Stimulated activated naive CD8-positive, alpha-beta T cell treated with anti-CD3 and anti-CD28 coated beads, Interleukin-15, amount 100 ng/mL, for 72 hours (primary cell): Measurements from ENCODE around the gene TUBA3E.
"Not testable (repeated sequence)": the region's sequence is repeated elsewhere in the genome, so short reads cannot be mapped to it uniquely, and the experiment has no call there.

ENCODE experiments used
- ATAC-seq: fragments of 150-1000 bp; cut with Tn5 transposase; 2 replicates; pipeline ENCODE4 v1.10.0; 2021; ENCODE audit warnings: mild to moderate bottlenecking, moderate library complexity
- DNase-seq, 2 donors: peaks; one replicate each; pipeline ENCODE4 v3.0.0; 2021 to 2022
- H3K27ac Mint-ChIP-seq, 2 donors: one replicate each; pipeline ENCODE4 v1.8.0; 2022; ENCODE audit warnings: mild to moderate bottlenecking in 2 of 2, mixed read lengths in 2 of 2, moderate library complexity in 2 of 2
- H3K27me3 Mint-ChIP-seq: one replicate; pipeline ENCODE4 v1.8.0; 2022; ENCODE audit warnings: mixed read lengths
- H3K4me1 Mint-ChIP-seq: one replicate; pipeline ENCODE4 v1.8.0; 2022; ENCODE audit warnings: mild to moderate bottlenecking, mixed read lengths
- H3K4me3 Mint-ChIP-seq, 2 donors: one replicate each; pipeline ENCODE4 v1.8.0; 2022; ENCODE audit warnings: mild to moderate bottlenecking in 2 of 2, mixed read lengths in 2 of 2, moderate library complexity in 1 of 2
- H3K9me3 Mint-ChIP-seq, 2 donors: one replicate each; pipeline ENCODE4 v1.8.0; 2022; ENCODE audit warnings: mixed read lengths in 2 of 2

The TUBA3E gene

DNA sequence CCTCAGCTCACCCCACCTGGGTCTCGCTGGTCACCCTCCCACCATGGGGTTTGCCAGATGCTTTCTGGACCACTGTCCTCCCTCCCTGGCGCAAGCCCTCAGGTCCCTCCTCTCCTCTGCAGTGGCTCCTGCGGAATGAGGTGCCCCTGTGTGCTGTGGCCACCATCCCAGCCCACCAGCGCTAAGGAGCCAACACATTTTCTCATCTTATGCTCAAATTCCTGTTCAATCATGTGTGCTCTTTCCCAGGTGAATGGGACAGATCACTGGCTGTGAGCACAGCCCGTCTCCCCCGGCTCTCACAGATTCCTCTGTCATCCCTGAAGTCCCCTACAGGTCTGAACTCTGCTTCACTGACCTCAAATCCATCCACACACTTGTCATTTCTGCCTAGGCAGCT, 38.1 kb downstream of the TUBA3E start:
- ATAC-seq (no peak), DNase-seq (no peak)
- no peak overlapping the region for H3K4me3 Mint-ChIP-seq
- peaks cover 18% of the 10 kb centered on the region for H3K4me1 Mint-ChIP-seq
- H3K9me3 Mint-ChIP-seq: no peaks in the 10 kb centered on the region
- no peak overlapping the region for H3K27ac Mint-ChIP-seq
- H3K27me3 Mint-ChIP-seq: no peaks in the 10 kb centered on the region

DNA sequence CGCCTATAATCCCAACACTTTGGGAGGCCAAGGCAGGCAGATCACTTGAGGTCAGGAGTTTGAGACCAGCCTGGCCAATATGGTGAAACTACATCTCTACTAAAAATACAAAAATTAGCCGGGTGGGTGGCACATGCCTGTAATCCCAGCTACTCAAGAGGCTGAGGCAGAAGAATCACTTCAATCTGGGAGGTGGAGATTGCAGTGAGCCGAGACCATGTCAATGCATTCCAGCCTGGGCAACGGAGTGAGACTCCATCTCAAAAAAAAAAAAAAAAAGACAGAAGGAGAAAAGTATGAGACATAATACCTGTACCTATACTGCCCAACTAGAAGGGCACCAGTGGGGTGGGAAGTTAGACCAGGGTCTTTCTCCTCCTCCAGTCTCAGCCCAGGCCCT, 38.9 kb downstream of the TUBA3E start:
- not testable (repeated sequence) for DNase-seq, ATAC-seq, H3K9me3 Mint-ChIP-seq, H3K27ac Mint-ChIP-seq, H3K4me3 Mint-ChIP-seq, H3K27me3 Mint-ChIP-seq
- H3K4me1 Mint-ChIP-seq: peaks cover 18% of the 10 kb centered on the region

DNA sequence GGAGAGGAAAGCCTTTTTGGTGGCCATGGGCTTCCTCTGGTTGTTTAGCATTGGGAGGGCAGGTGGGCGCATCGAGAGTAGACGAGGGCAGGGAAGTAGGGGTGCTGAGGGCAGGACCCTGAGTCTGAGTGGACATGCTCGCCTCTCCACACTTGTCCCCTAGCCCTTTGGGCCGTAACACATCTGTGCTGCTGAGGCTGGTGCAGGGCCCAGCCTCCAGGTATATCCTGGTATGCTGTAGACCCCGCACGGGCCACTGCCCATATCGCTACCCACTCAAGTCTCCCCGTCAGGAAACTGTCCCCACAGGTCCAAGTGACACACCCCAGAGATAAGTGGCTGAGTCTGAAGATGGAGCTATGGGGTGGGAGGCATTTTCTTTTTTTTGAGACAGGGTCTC, 39.6 kb downstream of the TUBA3E start:
- Mint-ChIP-seq H3K4me3 (no peak overlapping the region), H3K4me1 (peaks cover 18% of the 10 kb centered on the region), H3K9me3 (no peaks in the 10 kb centered on the region), H3K27me3 (no peaks in the 10 kb centered on the region), H3K27ac (peak overlapping the region; percentile 42 to 69)
- ATAC-seq: no peak
- DNase-seq: no peak

DNA sequence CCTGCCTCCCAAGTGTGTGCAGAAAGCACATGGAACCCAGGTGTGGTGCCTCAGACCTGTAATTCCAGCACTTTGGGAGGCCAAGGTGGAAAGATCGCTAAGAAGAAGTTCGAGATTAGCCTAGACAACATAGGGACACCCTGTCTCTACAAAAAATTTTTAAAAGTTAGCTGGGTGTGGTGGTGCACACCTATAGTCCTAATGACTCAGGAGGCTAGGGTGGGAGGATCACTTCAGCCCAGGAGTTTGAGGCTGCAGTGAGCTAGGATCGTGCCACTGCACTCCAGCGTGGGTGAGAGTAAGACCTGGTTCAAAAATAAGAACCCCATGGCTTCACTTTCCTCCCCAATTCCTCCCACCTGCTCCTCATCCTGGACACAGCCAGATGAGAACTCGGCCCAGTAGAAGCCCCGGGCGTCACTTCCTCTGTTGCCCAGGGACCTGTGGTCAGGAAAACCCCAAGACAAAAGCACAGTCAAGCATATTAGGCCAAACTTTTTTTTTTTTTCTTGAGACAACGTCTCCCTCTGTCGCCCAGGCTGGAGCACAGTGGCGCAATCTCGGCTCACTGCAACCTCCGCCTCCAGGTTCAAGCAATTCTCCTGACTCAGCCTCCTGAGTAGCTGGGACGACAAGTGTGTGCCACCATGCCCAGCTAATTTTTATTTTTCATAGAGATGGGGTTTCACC, 40.3 kb downstream of the TUBA3E start:
- DNase-seq, H3K9me3 Mint-ChIP-seq, ATAC-seq, H3K27me3 Mint-ChIP-seq, H3K4me3 Mint-ChIP-seq: not testable (repeated sequence)
- Mint-ChIP-seq H3K27ac (peak overlapping the region; percentile 42 to 69), H3K4me1 (peaks cover 18% of the 10 kb centered on the region)

DNA sequence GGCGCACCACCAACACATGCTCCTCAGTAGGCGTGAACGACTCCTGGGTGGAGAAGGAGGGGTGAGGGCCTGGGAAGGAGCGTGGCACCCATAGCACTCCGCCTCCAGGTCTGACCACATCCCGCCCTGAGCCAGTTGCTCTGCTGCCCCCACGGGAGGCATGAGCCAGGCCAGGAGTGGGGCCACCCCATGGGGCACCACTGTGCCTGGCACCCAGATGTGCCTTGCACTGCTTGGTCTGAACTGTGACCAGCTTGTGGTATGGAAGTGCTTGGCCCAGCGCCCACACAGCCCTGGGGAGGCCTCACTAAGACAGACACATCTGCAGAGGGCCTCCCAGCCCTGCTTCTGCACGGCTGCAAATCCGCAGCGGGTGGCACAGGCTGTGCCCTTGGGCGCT, 40.9 kb downstream of the TUBA3E start:
- DNase-seq, H3K27ac Mint-ChIP-seq, H3K9me3 Mint-ChIP-seq, H3K4me3 Mint-ChIP-seq, H3K27me3 Mint-ChIP-seq: not testable (repeated sequence)
- ATAC-seq: peak; percentile 10
- peaks cover 18% of the 10 kb centered on the region for H3K4me1 Mint-ChIP-seq

DNA sequence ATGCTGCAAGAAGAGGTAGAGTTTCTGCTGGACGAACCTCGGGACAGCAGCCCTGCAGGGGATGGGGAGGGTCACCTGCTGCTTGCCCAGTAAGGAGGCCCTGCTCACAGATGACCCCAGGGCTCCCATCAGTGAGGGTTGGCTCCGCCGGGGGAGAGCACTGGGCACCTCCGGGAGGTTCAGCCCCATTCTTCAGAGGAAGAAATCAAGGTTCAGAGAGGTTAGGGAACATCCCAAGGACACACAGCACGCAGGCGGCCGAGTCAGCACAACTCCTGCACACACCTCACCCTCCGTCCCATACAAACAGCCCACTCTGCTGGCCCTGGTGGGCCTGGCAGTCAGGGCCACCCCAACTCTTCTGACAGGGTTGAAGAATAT, 41.6 kb downstream of the TUBA3E start:
- no peaks in the 10 kb centered on the region for H3K9me3 Mint-ChIP-seq
- H3K4me3 Mint-ChIP-seq: no peak overlapping the region
- H3K27ac Mint-ChIP-seq: peak overlapping the region in 1 of 2 donors; percentile 82
- no peaks in the 10 kb centered on the region for H3K27me3 Mint-ChIP-seq
- ATAC-seq: no peak
- no peak for DNase-seq
- peaks cover 18% of the 10 kb centered on the region for H3K4me1 Mint-ChIP-seq

DNA sequence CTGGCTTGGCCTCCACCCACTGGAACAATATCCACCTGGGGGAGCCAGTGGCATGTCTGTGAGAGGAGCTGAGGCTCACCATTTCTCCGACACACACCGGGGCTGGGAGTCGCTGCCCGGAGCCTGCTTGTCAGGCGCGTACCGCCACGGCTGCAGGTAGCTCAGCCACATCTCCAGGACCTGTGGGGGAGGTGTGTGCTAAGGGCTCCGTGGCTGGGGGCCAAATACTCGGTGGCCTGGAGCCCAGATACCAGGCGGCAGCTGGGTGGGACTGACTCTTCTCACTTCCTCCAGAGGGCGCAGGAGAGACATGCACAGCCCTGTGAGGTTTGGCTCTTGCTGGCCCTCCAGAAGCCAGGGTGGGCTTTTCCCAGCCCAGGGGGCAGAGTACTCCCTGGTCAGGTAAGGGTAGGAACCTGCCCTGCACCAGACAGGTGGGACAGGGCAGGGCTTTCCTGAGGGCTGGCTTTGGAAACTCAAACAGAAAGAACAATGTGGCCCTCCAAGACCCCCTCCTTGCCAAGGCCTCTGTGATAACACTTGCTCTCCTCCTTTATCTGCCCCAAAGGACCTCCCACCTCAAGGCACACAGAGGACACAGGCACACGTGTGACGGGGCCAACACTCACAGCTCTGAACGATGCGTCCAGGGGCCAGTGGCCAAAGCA, 42.1 kb downstream of the TUBA3E start:
- H3K9me3 Mint-ChIP-seq, H3K4me3 Mint-ChIP-seq, H3K27me3 Mint-ChIP-seq, ATAC-seq: not testable (repeated sequence)
- DNase-seq: peak in 1 of 2 donors; percentile 21
- peaks cover 18% of the 10 kb centered on the region for H3K4me1 Mint-ChIP-seq
- peak overlapping the region in 1 of 2 donors; percentile 82 for H3K27ac Mint-ChIP-seq

DNA sequence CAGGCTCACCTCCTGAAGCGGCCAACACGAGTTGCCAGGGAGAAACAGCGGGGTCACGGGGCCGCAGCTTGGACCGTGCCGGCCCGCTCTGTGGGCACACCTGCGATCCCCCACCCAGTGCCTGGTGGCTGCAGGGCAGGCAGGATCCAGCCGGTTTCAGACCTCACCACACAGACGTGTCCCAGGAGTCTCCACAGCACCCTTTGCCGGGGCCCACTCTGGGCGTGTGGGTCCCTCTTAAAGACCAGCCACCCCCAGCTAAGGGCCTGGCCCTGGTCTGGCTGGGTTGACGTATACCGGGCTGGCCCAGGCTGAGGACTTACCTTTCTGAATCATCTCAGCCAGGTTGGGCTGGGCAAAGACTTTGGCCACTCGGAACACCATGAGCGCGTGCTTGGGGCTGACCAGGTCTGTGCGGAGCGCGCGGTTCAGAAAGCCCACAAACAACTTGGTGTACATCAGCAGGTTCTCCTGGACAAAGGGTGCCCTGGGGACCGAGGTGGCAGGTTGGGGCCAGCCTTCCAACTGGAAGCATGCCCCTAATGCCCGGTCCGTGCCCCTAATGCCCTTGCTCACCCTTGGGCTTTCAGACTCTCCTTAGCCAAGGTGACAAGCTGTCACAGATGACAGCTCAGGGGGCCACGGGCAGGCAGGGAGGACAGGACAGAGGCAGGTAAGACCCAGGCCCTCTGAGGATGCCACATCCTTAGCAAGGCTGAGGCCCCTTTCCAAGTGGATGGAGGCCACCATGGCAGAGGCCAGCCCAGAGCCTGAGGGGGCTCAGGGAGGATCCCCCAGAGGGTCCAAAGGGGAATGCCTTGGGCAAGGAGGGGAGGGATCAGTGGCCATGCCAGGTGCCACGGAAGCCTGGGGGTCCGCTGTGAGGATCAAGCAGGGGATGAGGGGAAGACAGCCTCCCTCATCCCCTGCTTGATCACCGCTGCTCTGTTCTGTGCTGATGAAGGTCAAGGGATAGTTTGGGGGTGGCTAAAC, 43.2 kb downstream of the TUBA3E start:
- ATAC-seq (no peak), DNase-seq (no peak)
- Mint-ChIP-seq H3K9me3 (no peaks in the 10 kb centered on the region), H3K4me3 (no peak overlapping the region), H3K4me1 (peaks cover 18% of the 10 kb centered on the region), H3K27ac (peak overlapping the region in 1 of 2 donors; percentile 59), H3K27me3 (no peaks in the 10 kb centered on the region)

DNA sequence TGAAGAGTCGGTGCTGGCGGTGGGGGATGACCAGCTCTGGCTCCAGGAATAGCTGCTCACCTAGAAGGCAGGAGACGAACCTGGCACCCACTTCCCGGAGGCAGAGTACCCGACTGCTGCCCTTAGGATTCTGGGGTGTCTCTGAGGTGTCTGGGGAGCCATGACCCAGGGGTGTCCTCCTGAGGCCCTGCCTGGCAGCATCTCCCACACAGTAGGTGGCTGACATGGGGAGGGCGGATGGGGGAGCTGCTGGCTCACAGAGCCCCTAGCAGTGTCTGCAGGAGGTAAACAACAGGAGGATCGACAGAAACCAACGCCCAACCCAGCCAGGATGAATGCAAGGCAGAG, 43.8 kb downstream of the TUBA3E start:
- H3K27ac Mint-ChIP-seq, DNase-seq, H3K9me3 Mint-ChIP-seq, ATAC-seq, H3K4me3 Mint-ChIP-seq, H3K27me3 Mint-ChIP-seq: not testable (repeated sequence)
- H3K4me1 Mint-ChIP-seq: peaks cover 18% of the 10 kb centered on the region

DNA sequence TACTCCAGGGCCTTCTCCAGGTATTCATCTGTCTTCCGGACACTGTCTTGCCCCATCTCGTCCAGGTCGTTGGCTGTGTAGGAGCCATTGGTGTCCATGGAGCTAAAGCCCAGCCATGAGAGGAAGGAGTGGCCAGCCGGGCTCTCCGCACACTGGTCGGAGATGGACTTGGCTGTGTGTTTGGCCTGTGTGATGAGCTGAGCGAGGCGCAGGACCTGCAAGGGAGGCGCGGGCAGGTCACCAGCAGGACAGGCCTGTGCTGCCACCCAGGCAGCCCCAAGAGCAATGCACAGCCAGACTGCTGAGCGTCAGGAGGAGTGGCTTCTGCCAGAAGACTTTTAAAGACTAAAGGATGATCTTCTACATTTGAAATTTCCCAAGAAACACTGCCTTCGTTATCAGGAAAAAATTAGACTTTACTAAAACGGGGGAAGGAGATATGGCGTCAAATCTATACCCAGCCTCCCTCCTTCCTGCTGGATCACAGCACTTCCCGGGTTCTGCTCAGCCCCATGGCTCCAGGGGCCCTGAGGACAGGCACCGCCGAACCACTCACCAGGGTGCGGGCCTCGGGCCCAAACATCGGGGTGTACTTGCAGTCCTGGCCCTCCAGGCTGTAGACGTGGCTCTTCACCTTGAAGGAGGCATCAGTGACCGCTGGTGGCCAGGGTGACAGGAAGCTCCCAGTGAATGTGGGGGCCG, 44.4 kb downstream of the TUBA3E start:
- not testable (repeated sequence) for ATAC-seq, DNase-seq, H3K4me3 Mint-ChIP-seq, H3K9me3 Mint-ChIP-seq, H3K27me3 Mint-ChIP-seq, H3K27ac Mint-ChIP-seq
- H3K4me1 Mint-ChIP-seq: peaks cover 18% of the 10 kb centered on the region

DNA sequence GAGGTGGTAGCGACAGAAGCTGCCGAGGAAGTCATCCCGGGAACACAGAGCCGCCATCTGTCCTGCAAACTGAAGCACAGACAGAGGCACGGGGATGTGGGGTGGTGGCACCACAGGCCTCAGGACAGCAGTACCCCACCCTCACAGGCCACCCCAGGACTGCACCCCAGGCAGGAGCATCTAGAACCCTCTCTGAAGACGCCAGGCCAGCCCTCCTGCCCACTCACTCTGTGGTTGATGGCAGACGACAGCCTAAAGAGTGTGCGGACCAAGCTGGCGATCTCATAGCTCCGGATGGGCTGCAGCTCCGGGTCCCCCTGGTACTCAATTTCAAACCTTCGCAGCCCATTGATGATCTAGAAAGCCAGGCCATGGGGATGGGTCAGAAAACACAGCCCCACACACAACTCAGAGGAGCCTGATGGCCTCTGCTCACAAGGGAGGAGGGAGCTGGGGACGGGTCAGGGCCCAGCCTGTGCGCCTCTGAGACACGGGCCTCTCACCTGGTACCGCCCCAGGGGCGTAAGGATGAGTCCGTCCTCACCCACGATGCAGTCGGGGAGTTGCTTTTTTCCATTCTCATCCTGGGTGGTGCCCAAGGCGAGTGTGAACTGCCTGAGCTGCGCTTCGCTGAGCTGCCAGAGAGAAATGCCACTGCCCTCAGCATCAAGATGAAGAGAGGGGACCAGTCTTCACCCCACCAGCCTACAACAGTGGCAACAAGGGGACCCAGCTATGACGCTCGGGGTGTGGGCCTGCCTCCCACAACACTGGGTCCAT, 45.2 kb downstream of the TUBA3E start:
- Mint-ChIP-seq H3K9me3 (no peaks in the 10 kb centered on the region), H3K4me1 (peaks cover 11% of the 10 kb centered on the region), H3K4me3 (no peak overlapping the region), H3K27ac (no peak overlapping the region), H3K27me3 (no peaks in the 10 kb centered on the region)
- DNase-seq: no peak
- ATAC-seq: no peak

DNA sequence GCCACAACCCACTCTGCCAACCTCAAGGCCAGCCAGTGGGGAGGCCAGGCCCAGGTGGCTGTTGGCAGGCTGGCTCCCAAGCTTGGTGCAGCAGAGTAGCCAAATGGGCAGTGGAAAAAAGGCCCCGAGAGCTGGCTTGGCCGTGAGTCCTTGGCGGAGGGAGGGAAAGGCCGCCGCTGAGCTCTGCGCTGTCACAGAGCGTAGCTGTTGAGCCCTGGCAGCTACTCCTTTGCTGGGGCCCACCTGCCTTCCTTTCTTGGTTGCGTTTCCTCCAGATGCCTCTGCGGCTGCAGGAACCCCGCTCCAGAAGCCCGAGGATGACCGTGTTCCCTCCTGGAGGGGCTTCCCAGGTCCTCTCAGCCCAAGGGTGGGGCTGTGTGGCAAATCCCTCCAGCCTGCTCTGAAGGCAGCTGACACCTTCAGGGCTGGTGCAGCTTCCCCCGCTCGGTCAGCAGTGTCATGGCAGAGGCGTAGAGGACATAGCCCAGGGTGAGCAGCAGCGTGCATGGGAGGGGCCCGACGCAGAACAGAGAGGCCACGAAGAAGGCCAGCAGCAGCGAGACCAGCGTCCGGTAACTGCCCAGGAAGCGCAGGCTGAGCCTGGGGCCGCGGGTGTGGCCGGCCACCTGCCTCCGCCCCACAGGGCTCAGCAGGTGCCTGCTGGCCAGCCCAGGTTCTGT, 46.0 kb downstream of the TUBA3E start:
- not testable (repeated sequence) for H3K9me3 Mint-ChIP-seq, H3K4me3 Mint-ChIP-seq, H3K27me3 Mint-ChIP-seq, H3K4me1 Mint-ChIP-seq, H3K27ac Mint-ChIP-seq, DNase-seq, ATAC-seq

DNA sequence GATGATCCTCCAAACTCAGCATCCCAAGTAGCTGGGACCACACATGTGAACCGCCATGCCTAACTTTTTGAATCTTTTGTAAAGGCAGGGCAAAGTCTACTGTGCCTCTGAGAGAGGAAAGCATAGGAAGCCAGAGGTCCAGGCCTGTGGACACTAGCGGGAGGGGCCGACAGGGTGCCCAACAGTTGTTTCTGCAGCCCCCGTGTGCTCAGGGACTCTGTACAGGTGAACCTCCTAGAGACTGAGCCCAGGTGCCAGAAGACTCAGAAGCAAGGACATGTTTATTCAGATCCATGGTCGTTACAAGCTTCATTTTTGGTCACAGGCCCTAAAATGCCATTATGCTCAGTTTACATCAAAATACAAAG, 47.1 kb downstream of the TUBA3E start:
- H3K27ac Mint-ChIP-seq, H3K4me1 Mint-ChIP-seq, H3K4me3 Mint-ChIP-seq, H3K27me3 Mint-ChIP-seq, DNase-seq, ATAC-seq, H3K9me3 Mint-ChIP-seq: not testable (repeated sequence)
